ES-I3 (cell line): ENCODE results near the gene KRABD2.
"Not testable (repeated sequence)": the region's sequence is repeated elsewhere in the genome, so short reads cannot be mapped to it uniquely, and the experiment has no call there.

Source experiments
- H3K36me3 ChIP-seq: 2 replicates; pipeline ENCODE4 v1.6.1; 2013; ENCODE audit warnings: mild to moderate bottlenecking, low read length, control low read depth, moderate library complexity; ENCODE audit not compliant: insufficient read depth
- H3K4me1 ChIP-seq: 2 replicates; pipeline ENCODE4 v1.6.1; 2013; ENCODE audit warnings: mild to moderate bottlenecking, control low read depth, low read length; ENCODE audit not compliant: insufficient read depth
- H3K9ac ChIP-seq: 2 replicates; pipeline ENCODE4 v1.6.1; 2013; ENCODE audit warnings: low read depth, mild to moderate bottlenecking, low read length, moderate library complexity
- H3K9me3 ChIP-seq: 2 replicates; pipeline ENCODE4 v1.6.1; 2013; ENCODE audit warnings: mild to moderate bottlenecking, low read length, moderate library complexity; ENCODE audit not compliant: control insufficient read depth, insufficient read depth

KRABD2 gene

GRCh38 chr17:8362651-8363332 is 13.7 kb downstream of the KRABD2 start:
- no peaks in the 10 kb centered on the region for H3K36me3 ChIP-seq
- H3K9ac ChIP-seq, result no peak overlapping the region
- peaks cover 32% of the 10 kb centered on the region for H3K4me1 ChIP-seq
- H3K9me3 ChIP-seq, result no peaks in the 10 kb centered on the region

DNA sequence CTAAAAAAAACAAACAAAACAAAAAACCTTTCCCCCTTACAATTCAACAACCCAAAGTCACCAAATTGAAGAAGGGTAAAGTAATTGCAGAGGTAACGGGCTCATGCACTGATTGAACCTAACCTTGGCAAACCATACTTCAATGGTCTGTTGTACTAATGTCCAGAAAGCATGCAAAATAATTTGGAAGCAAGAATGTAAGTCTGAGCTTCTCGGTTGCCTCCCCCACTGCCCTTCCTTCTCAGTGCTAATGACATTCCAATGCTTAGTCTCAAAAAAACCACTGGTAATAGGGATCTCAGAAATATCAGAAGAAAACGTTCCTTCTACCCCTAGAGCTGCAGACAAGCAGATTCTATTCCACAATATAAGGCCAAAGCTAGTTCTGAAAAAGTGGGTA is 15.8 kb downstream of the KRABD2 start:
- no peaks in the 10 kb centered on the region for H3K36me3 ChIP-seq
- no peak overlapping the region for H3K9ac ChIP-seq
- no peaks in the 10 kb centered on the region for H3K9me3 ChIP-seq
- peaks cover 27% of the 10 kb centered on the region for H3K4me1 ChIP-seq

- H3K4me1 ChIP-seq, result peaks cover 27% of the 10 kb centered on the region
- no peaks in the 10 kb centered on the region for H3K36me3 ChIP-seq
- H3K9ac ChIP-seq, result no peak overlapping the region
- no peaks in the 10 kb centered on the region for H3K9me3 ChIP-seq
Observed at GRCh38 chr17:8360260-8360659, 16.2 kb downstream of the KRABD2 start.

DNA sequence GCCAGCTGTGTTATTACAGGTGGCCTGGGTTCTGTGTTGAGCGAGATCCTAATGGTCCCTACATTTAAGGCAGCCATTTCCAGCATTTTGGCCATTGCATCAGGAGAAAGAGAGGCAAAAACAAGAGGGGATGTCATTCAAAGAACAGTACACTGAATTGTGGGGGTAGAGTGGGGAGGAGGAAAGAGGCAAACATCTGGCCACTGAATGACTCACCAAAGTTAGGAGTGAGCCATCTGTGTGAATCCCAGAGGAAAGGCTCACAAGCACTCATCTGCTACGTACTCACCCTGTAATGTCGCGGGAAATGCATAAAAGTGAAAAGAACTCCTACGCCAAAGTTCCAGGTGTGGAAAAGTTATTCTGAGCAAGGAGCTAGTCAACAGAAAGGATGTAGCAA is 16.7 kb downstream of the KRABD2 start:
- Histone ChIP-seq H3K36me3 (no peaks in the 10 kb centered on the region), H3K4me1 (peaks cover 27% of the 10 kb centered on the region), H3K9ac (no peak overlapping the region), H3K9me3 (no peaks in the 10 kb centered on the region)

DNA sequence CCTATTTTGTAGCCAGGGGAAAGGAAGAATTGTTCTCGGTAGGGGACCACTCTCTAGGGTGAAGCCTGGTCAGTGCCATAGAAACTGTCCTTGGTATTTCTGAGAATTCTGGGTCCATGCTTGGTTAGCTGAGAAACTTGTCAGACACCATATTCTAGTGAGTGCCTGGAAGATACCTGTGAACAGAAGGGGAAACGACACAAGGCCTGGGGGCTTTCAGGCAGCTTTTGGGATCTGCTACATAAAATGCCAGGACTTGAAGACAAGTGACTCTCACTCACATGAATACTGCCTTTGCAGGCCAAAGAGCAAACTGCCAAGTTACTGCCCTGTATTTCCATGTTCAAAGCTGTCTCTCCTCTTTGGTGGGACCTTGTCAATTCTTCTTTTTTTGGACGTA is 18.6 kb downstream of the KRABD2 start:
- Histone ChIP-seq H3K4me1 (peaks cover 34% of the 10 kb centered on the region), H3K9ac (no peak overlapping the region), H3K36me3 (no peaks in the 10 kb centered on the region), H3K9me3 (no peaks in the 10 kb centered on the region)

DNA sequence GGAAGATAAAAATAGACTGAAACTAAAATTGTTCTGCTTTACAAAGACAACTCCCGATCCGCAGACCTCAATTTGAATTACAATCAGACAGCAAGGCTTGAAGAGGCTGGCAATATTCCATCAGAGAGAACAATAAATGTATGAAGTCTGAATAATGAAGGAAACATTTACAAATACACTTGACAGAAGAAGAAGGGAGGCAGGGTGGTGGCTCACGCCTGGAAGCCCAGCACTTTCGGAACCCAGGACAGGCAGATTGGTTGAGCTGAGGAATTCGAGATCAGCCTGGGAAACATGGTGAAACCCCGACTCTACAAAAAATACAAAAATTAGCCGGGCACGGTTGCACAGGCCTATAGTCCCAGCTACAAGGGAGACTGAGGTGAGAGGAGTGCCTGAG is 22.3 kb downstream of the KRABD2 start:
- H3K9ac ChIP-seq, result no peak overlapping the region
- no peaks in the 10 kb centered on the region for H3K9me3 ChIP-seq

GRCh38 chr17:8353736-8354135 is 22.8 kb downstream of the KRABD2 start:
- H3K9me3 ChIP-seq, result no peaks in the 10 kb centered on the region
- H3K36me3 ChIP-seq, result no peaks in the 10 kb centered on the region
- peaks cover 7% of the 10 kb centered on the region; the same call in 1 of the 2 replicates for H3K4me1 ChIP-seq
- H3K9ac ChIP-seq, result no peak overlapping the region

More for the DNA sequence above, 22.3 kb downstream of the KRABD2 start:
- Histone ChIP-seq H3K4me1 (peaks cover 10% of the 10 kb centered on the region; the same call in 1 of the 2 replicates), H3K36me3 (no peaks in the 10 kb centered on the region)

DNA sequence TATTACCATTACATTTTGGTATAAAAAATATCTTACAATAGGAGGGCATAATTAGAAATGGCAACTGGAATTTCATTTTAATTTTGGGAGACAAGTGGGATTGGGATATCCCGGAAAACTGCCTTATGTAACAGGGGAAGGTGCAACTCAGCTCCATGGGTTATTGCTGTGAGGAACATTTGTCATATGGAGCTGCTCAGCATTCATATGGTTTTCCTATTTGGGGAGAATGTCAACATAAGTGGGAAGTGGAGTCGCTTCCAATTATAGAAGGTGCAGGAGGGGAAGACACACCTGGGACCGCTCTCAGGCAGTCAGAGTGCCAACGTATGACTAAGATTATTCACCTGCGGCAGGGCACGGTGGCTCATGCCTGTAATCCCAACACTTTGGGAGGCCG is 26.2 kb downstream of the KRABD2 start:
- H3K9ac ChIP-seq, result no peak overlapping the region
- H3K4me1 ChIP-seq, result 0 out of 2 replicates have a peak, but pooled peaks cover 7% of the 10 kb centered on the region
- no peaks in the 10 kb centered on the region for H3K9me3 ChIP-seq
- no peaks in the 10 kb centered on the region for H3K36me3 ChIP-seq

GRCh38 chr17:8347001-8347400 is 29.5 kb downstream of the KRABD2 start:
- not testable (repeated sequence) for H3K9ac ChIP-seq, H3K4me1 ChIP-seq, H3K36me3 ChIP-seq, H3K9me3 ChIP-seq

DNA sequence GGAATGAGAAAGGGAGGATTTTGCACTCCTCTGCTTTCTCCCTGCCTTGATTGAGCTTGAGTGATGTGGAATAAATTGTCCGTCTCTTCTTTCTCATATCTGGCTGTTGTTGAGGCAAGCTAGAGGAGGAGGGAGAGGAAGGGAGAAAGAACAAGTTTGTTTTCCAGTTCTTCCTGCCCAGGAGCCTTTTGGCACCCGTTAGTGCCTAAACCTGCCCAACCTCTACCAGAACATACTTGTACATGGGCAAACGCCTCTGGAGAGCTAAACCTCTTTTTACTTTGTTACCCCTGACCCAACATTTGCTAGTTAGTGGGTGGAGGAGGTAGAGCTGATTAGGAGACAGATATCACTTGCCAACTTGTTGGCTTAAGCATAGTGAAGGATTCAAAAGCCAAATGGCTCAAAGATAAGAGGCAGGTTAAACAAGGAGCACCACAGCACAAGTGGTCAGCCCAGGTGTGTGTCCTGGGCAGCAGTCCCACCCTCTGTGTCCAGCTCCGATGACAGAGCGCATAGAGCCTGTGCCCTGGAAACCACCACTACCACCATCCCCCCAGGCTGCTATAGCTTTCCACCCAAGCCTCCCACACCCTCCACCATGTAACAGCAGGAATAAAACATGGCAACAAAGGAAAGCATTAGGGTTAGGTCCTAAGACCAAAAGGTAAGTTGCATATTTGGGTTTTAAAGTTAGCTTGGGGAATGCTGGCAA is 30.4 kb downstream of the KRABD2 start:
- Histone ChIP-seq H3K9me3 (no peaks in the 10 kb centered on the region), H3K9ac (no peak overlapping the region), H3K36me3 (no peaks in the 10 kb centered on the region), H3K4me1 (peaks cover 6% of the 10 kb centered on the region)

DNA sequence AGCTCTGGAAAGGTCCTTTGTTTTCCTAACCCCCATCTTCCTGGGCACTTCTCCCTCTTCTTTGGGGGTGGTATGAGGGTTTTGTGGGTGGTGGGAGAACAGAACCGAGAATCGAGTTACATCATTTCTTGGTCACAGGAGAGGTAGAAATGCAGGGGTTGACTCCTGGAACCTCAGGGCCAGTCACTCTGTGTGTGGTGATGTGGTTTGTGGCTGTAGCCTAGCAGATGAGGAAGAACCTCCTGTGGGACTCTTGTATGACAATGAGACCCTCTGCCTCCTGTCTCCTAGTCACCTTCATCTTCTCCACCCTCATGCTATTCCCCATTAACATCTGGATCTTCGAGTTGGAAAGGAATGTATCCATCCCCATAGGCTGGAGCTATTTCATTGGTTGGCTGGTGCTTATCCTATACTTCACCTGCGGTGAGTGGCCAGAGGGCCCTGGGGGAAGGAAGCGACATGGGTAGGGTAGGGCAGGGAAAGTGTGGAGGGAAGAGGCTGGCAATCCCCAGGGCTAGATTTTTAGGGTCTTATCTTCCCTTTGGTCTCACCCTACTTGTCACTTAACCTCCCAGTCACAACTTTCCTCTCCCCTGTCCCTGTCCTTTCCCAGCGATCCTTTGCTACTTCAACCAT is 31.3 kb downstream of the KRABD2 start:
- H3K9me3 ChIP-seq, result no peaks in the 10 kb centered on the region
- H3K36me3 ChIP-seq, result no peaks in the 10 kb centered on the region
- no peak overlapping the region for H3K9ac ChIP-seq
- peaks cover 7% of the 10 kb centered on the region for H3K4me1 ChIP-seq

DNA sequence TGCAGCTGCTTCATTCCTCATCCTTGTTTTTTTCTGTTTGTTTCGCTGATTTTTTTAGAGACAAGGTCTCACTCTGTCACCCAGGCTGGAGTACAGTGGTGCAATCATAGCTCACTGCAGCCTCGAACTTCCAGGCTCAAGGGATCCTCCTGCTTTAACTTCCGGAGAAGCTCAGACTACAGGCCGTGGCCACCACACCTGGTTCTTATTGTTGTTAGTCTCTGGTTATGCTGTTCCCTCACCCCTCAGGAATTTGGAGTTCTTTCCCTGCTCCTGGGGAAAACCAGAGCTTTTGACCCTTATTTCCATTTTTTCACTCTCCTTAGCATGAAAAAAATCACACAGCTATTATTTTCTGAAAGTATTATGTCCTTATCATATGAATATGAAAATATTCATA is 35.0 kb downstream of the KRABD2 start:
- H3K9ac ChIP-seq, result no peak overlapping the region
- no peaks in the 10 kb centered on the region for H3K36me3 ChIP-seq
- H3K4me1 ChIP-seq, result peaks cover 18% of the 10 kb centered on the region

DNA sequence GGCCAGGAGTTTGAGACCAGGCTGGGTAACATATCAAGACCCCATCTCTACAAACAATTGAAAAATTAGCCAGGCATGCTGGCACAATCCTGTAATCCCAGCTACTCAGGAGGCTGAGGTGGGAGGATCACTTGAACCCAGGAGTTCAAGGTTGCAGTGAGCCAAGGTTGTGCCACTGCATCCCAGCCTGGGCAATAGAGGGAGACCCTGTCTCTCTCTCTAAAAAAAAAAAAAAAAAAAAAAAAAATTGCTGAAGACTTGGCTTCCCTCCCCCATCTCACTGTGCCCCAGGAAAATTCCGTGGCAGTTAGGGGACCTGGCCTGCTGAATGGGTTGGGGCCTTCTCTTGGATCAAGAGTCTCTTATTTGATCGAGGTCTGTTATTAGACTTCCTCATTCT is 37.0 kb downstream of the KRABD2 start, which contains the start of gene ODF4:
ODF4 (plus strand) TSS at position 301 of the 400 bp plus-strand sequence. CDS start 212 bp downstream, outside the sequence.
- H3K9me3 ChIP-seq, result no peaks in the 10 kb centered on the region
- H3K36me3 ChIP-seq, result no peaks in the 10 kb centered on the region
- H3K9ac ChIP-seq, result no peak within 1 kb of the TSS
- H3K4me1 ChIP-seq, result peaks cover 18% of the 10 kb centered on the region

More for the DNA sequence above, 35.0 kb downstream of the KRABD2 start:
- no peaks in the 10 kb centered on the region for H3K9me3 ChIP-seq

DNA sequence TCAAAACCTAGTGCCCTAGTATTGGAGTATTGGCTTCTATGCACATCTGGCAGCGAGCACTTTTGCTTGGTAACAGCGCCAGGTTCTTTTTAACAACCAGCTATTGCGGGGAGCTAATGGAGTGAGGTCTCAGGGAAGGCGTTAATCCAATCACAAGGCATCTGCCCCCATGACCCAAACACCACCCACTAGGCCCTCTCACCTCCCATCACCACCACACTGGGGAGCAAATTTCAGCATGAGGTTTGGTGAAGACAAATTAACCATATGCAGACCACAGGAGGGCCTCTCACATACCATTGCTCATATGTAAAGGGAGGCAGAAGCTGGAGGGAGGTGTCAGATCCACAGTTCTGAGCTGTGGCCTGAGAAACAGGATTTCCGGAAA is 37.8 kb downstream of the KRABD2 start:
- H3K4me1 ChIP-seq, result peaks cover 21% of the 10 kb centered on the region
- H3K9me3 ChIP-seq, result no peaks in the 10 kb centered on the region
- H3K9ac ChIP-seq, result no peak overlapping the region
- no peaks in the 10 kb centered on the region for H3K36me3 ChIP-seq
